GM12875 (cell line): ENCODE measurements around the gene NOS2.

Experiments used
- H3K4me3 ChIP-seq: one replicate; pipeline ENCODE4 v1.5.1; 2011; ENCODE audit warnings: low read depth, low read length, control low read depth
- CTCF ChIP-seq: IDR thresholded peaks from 2 replicates; pipeline ENCODE4 v1.5.1; 2011; ENCODE audit warnings: low read depth, mild to moderate bottlenecking, control low read depth, inconsistent platforms, low read length, moderate library complexity, borderline replicate concordance; ENCODE audit not compliant: insufficient read depth

NOS2 gene

GRCh38 chr17:27817731-27818130, 17.4 kb upstream of the NOS2 start:
- no peak overlapping the region for H3K4me3 ChIP-seq
- TF ChIP-seq CTCF = no peak

GRCh38 chr17:27816946-27817345, 16.6 kb upstream of the NOS2 start:
- no peak overlapping the region for H3K4me3 ChIP-seq
- no peak for TF ChIP-seq CTCF

GRCh38 chr17:27811961-27812360, 11.6 kb upstream of the NOS2 start:
- H3K4me3 ChIP-seq = no peak overlapping the region
- no peak for TF ChIP-seq CTCF

GRCh38 chr17:27810902-27811557, 10.7 kb upstream of the NOS2 start:
- no peak for TF ChIP-seq CTCF
- no peak overlapping the region for H3K4me3 ChIP-seq

GRCh38 chr17:27810211-27810901, 10.0 kb upstream of the NOS2 start:
- no peak overlapping the region for H3K4me3 ChIP-seq
- TF ChIP-seq CTCF = no peak

GRCh38 chr17:27809555-27809954, 9.2 kb upstream of the NOS2 start:
- TF ChIP-seq CTCF = no peak
- H3K4me3 ChIP-seq = no peak overlapping the region

GRCh38 chr17:27808628-27809027, 8.3 kb upstream of the NOS2 start:
- no peak overlapping the region for H3K4me3 ChIP-seq
- no peak for TF ChIP-seq CTCF
